CD8-positive, alpha-beta memory T cell (primary cell): ENCODE measurements around the gene HMGXB3. TPM values are rescaled to one million over a fixed set of nuclear protein-coding genes. Genes with fewer than 3 reads are reported as not detected.

Experiments used
- CTCF ChIA-PET: fragments of 350-600 bp; sonication (Branson Sonifier 250); formaldehyde crosslinking; loops from one replicate; lab custom pipeline; 2021; ENCODE audit warnings: antibody characterized with exemption; lab: Charles Lee
- POLR2A ChIA-PET: fragments of 350-600 bp; sonication (Branson Sonifier 250); formaldehyde crosslinking; loops from one replicate; lab custom pipeline; 2021; ENCODE audit warnings: antibody characterized with exemption; lab: Charles Lee
- DNase-seq, 5 donors: peaks; one replicate each; pipeline versions ENCODE4 v3.0.0 to v3.0.0-alpha.2; 2020 to 2022; ENCODE audit warnings: mixed read lengths in 1 of 5
- H3K27ac ChIP-seq: one replicate; pipeline ENCODE4 v1.7.0; 2013; ENCODE audit warnings: low read depth, mild to moderate bottlenecking, low read length, moderate library complexity
- H3K27me3 ChIP-seq: 2 replicates; pipeline ENCODE4 v1.7.0; 2013; ENCODE audit warnings: low read length, mild to moderate bottlenecking; ENCODE audit not compliant: insufficient read depth, poor library complexity, severe bottlenecking
- H3K36me3 ChIP-seq: 2 replicates; pipeline ENCODE4 v1.7.0; 2013; ENCODE audit warnings: mild to moderate bottlenecking, low read length, moderate library complexity; ENCODE audit not compliant: insufficient read depth
- H3K4me1 ChIP-seq: 2 replicates; pipeline ENCODE4 v1.7.0; 2013; ENCODE audit warnings: mild to moderate bottlenecking, low read length, moderate library complexity; ENCODE audit not compliant: insufficient read depth
- H3K4me3 ChIP-seq: 2 replicates; pipeline ENCODE4 v1.7.0; 2013; ENCODE audit warnings: mild to moderate bottlenecking, low read length
- H3K9me3 ChIP-seq: 2 replicates; pipeline ENCODE4 v1.7.0; 2013; ENCODE audit warnings: mild to moderate bottlenecking, low read length
- H3K27ac Mint-ChIP-seq, 8 donors: one replicate each; pipeline ENCODE4 v1.8.0; 2020 to 2021; ENCODE audit warnings: mixed read lengths in 8 of 8, mild to moderate bottlenecking in 6 of 8, inconsistent platforms in 3 of 8, moderate library complexity in 3 of 8
- H3K27me3 Mint-ChIP-seq, 2 donors: one replicate each; pipeline ENCODE4 v1.8.0; 2020 to 2021; ENCODE audit warnings: mixed read lengths in 2 of 2, mild to moderate bottlenecking in 1 of 2, moderate library complexity in 1 of 2
- H3K36me3 Mint-ChIP-seq, 3 donors: one replicate each; pipeline ENCODE4 v1.8.0; 2020 to 2021; ENCODE audit warnings: mixed read lengths in 3 of 3, inconsistent platforms in 1 of 3, mild to moderate bottlenecking in 1 of 3
- H3K4me1 Mint-ChIP-seq, 3 donors: one replicate each; pipeline ENCODE4 v1.8.0; 2020 to 2021; ENCODE audit warnings: mixed read lengths in 3 of 3, inconsistent platforms in 1 of 3, mild to moderate bottlenecking in 1 of 3
- H3K4me3 Mint-ChIP-seq, 7 donors: one replicate each; pipeline ENCODE4 v1.8.0; 2020 to 2021; ENCODE audit warnings: mixed read lengths in 7 of 7, mild to moderate bottlenecking in 6 of 7, moderate library complexity in 4 of 7, inconsistent platforms in 2 of 7
- H3K9me3 Mint-ChIP-seq, 5 donors: one replicate each; pipeline ENCODE4 v1.8.0; 2020 to 2022; ENCODE audit warnings: mixed read lengths in 5 of 5, mild to moderate bottlenecking in 3 of 5, moderate library complexity in 2 of 5, inconsistent platforms in 1 of 5
- polyA plus RNA-seq: library from polyadenylated mRNA; unstranded; fragments of 300-500 nt; fragmentation: Illumina TruSeq; gene quantifications from one replicate; pipeline ENCODE4 v1.2.3, GENCODE V29; 2021
- total RNA-seq, 2 experiments: library from RNA; stranded (reverse); gene quantifications; one replicate each; pipeline ENCODE4 v1.2.3, GENCODE V29; 2021

Gene HMGXB3
- total and polyA plus RNA-seq, 3 experiments from 2014 or later, result 15.3 to 40.7 (median 36.8) TPM

DNA sequence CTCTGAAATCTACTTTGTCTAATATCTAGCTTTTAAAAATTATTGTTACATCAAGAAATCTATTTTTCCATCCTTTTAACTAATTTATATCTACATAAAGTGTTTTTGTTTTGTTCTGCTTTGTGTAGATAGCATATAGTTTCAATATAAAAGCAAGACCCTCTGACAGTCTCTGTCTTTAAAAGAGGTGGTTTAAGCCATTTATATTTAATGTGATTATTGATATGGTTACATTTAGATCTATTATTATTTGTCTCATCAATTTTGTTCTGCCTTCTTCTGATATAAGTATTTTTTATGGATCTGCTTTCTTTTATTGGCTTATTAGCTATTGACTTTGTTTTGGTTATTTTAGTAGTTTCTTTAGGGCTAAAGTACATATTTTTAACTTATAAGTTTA, 16.0 kb downstream of the HMGXB3 start:
- ChIA-PET POLR2A (no interaction called here), CTCF (interaction anchor here (0.7 kb wide), 1 partner anchor 199 kb away, joined by 4 read pairs; no protein-coding TSS in a partner anchor)
- H3K9me3 ChIP-seq, result no peaks in the 10 kb centered on the region
- H3K4me1 Mint-ChIP-seq, result peaks cover 0 to 6% (median 6%) of the 10 kb centered on the region in 3 donors
- H3K27ac Mint-ChIP-seq, result no peak overlapping the region
- H3K4me3 Mint-ChIP-seq, result no peak overlapping the region
- no peak overlapping the region for H3K27ac ChIP-seq
- H3K36me3 ChIP-seq, result peaks cover 78% of the 10 kb centered on the region
- peaks cover 52 to 96% (median 61%) of the 10 kb centered on the region in 3 donors for H3K36me3 Mint-ChIP-seq
- no peak overlapping the region for H3K4me3 ChIP-seq
- H3K27me3 ChIP-seq, result no peaks in the 10 kb centered on the region
- no peak for DNase-seq
- H3K27me3 Mint-ChIP-seq, result no peaks in the 10 kb centered on the region
- H3K4me1 ChIP-seq, result no peaks in the 10 kb centered on the region
- H3K9me3 Mint-ChIP-seq, result peaks cover 0 to 8% (median 4%) of the 10 kb centered on the region in 5 donors

DNA sequence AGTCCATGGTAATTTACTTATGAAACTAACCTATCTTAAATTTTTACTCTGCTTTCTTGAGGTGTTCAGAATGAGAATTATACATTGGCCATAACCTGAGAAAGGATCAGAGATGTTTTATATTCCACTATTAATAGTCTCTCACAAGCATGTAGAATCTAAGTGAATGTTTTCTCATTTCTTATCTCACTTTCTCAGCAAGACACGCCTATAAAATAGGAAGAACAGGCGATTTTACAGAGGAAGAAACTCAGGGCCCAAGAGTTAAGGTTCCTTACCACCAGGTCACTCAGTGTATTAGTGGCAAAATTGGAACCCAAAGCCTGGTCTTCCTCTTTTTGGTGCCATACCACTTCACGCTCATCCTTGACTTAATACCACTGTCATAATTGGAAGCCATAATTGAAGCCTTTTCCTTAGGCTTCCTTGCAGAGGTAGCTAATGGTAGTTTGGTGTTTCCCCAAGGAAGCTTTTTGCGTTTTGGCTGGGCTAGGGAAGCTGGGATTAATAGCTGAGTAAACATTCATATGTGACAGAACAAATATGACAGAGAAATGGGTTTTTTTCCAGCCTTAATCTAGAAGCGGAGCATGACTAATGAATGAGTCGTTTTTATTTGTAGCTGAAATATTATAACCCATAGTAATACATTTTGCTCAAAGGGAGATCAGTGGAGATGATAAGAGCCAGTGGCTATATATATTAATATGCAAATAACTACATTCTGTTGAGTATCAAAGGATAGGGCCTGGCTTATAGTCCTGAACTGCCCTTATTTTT, 16.9 kb downstream of the HMGXB3 start:
- POLR2A ChIA-PET, result no interaction called here

DNA sequence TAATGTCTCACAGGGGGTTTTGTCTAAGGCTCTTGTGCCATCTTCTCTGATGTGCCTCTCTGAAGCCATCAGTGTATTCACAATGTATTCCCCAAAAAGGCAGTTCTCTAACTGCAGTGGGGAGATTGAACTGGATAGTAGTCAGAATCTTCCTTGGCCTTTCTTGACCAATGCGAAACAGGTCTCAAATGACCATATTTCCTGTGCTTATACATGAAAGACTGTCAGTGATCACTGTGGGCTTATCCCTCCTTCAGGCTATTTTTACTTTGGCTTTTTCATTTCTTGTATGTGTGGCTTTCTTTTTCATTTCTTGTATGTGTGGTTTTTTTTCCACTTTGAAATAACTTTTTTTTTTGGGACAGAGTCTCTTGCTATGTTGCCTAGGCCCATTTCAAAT, 19.7 kb downstream of the HMGXB3 start:
- H3K27me3 ChIP-seq, result no peaks in the 10 kb centered on the region
- H3K27ac Mint-ChIP-seq, result peak overlapping the region in 1 of 8 donors; percentile 39
- H3K4me3 ChIP-seq, result no peak overlapping the region
- ChIA-PET POLR2A (interaction anchor here (0.7 kb wide), 1 partner anchor 201 kb away, joined by 3 read pairs; no protein-coding TSS in a partner anchor), CTCF (interaction anchor here (0.6 kb wide), 1 partner anchor 191 kb away, joined by 3 read pairs; no protein-coding TSS in a partner anchor)
- no peaks in the 10 kb centered on the region for H3K9me3 ChIP-seq
- no peak overlapping the region for H3K4me3 Mint-ChIP-seq
- no peak overlapping the region for H3K27ac ChIP-seq
- DNase-seq, result no peak
- peaks cover 37 to 95% (median 43%) of the 10 kb centered on the region in 3 donors for H3K36me3 Mint-ChIP-seq
- peaks cover 65% of the 10 kb centered on the region for H3K36me3 ChIP-seq
- no peaks in the 10 kb centered on the region for H3K4me1 ChIP-seq
- no peaks in the 10 kb centered on the region for H3K27me3 Mint-ChIP-seq
- peaks cover 0 to 7% (median 4%) of the 10 kb centered on the region in 5 donors for H3K9me3 Mint-ChIP-seq
- H3K4me1 Mint-ChIP-seq, result peaks cover 0 to 3% (median 0%) of the 10 kb centered on the region in 3 donors

More for the DNA sequence above, 16.9 kb downstream of the HMGXB3 start:
- Histone ChIP-seq H3K4me1 (no peaks in the 10 kb centered on the region), H3K27me3 (no peaks in the 10 kb centered on the region), H3K27ac (no peak overlapping the region), H3K36me3 (peaks cover 73% of the 10 kb centered on the region), H3K4me3 (no peak overlapping the region), H3K9me3 (no peaks in the 10 kb centered on the region)
- H3K36me3 Mint-ChIP-seq, result peaks cover 54 to 97% (median 62%) of the 10 kb centered on the region in 3 donors
- peaks cover 0 to 4% (median 1%) of the 10 kb centered on the region in 3 donors for H3K4me1 Mint-ChIP-seq
- H3K4me3 Mint-ChIP-seq, result no peak overlapping the region
- peaks cover 0 to 8% (median 4%) of the 10 kb centered on the region in 5 donors for H3K9me3 Mint-ChIP-seq
- no peak for DNase-seq
- H3K27ac Mint-ChIP-seq, result peak overlapping the region in 1 of 8 donors; percentile 19
- CTCF ChIA-PET, result no interaction called here
- H3K27me3 Mint-ChIP-seq, result no peaks in the 10 kb centered on the region

DNA sequence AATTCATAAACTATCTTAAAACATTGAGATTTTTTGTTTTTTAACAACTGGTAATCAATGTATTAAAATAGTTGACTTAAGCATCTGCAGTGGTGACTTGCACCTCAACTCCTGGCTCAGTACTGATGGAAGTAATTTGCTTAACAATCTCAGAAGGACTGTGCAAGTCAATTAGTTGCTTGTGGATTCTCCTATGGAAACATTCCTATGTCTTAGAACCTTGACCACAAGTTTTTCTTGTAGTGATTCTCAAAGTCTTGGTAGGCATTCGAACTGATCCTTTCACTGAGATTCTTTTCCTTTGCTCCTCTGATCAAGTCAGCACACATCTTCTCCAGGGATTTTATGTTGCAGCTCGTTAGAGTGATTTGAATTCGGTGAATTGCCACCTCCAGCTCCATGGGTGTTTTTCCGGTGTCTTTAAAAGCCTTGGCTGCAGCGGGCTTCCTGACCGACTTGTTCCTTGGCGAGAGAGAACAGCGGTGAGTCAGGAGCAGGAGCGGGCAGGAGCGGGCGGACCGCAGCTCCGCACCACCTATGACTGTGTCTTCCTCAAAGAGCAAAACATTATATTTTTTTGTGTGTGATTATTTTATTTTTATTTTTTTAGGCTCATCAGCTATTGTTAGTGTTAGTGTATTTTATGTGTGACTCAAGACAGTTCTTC, 21.1 kb downstream of the HMGXB3 start:
- H3K27me3 Mint-ChIP-seq, result no peaks in the 10 kb centered on the region
- H3K4me1 Mint-ChIP-seq, result peaks cover 0 to 3% (median 0%) of the 10 kb centered on the region in 3 donors
- H3K36me3 Mint-ChIP-seq, result peaks cover 25 to 95% (median 33%) of the 10 kb centered on the region in 3 donors

DNA sequence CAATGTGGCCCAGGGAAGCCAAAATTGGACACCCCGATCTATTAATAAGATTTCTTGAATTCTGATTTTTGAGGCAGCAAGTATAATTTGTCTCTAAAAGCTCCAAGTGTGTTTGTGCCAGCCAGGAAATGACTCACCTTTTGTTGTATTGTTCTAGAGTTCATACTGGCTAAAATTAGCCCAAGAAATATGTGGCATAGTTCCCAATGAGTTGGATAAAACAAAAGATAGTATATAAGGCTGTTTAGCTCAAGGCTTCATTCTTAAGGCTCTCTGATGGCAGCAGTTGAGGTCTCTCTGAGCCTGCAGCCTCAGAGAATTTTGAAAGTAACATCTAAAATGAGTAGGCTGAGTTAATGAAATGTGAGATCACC, 21.6 kb downstream of the HMGXB3 start:
- Mint-ChIP-seq H3K27me3 (no peaks in the 10 kb centered on the region), H3K36me3 (peaks cover 23 to 94% (median 36%) of the 10 kb centered on the region in 3 donors), H3K4me3 (no peak overlapping the region)

More for the DNA sequence above, 21.1 kb downstream of the HMGXB3 start:
- peak overlapping the region in 1 of 7 donors; percentile 27 for H3K4me3 Mint-ChIP-seq
- ChIA-PET POLR2A (interaction anchor here (0.5 kb wide), 1 partner anchor 456 kb away, joined by 3 read pairs; no protein-coding TSS in a partner anchor), CTCF (interaction anchor here (0.8 to 1.8 kb wide), 2 partner anchors 11 to 12 kb away, joined by 3 to 4 read pairs; no protein-coding TSS in a partner anchor)
- peaks cover 60% of the 10 kb centered on the region for H3K36me3 ChIP-seq
- H3K27ac ChIP-seq, result no peak overlapping the region
- no peaks in the 10 kb centered on the region for H3K9me3 ChIP-seq
- H3K4me1 ChIP-seq, result no peaks in the 10 kb centered on the region
- H3K27me3 ChIP-seq, result no peaks in the 10 kb centered on the region
- H3K9me3 Mint-ChIP-seq, result peaks cover 0 to 2% (median 1%) of the 10 kb centered on the region in 5 donors
- H3K27ac Mint-ChIP-seq, result no peak overlapping the region
- no peak for DNase-seq
- no peak overlapping the region for H3K4me3 ChIP-seq

DNA sequence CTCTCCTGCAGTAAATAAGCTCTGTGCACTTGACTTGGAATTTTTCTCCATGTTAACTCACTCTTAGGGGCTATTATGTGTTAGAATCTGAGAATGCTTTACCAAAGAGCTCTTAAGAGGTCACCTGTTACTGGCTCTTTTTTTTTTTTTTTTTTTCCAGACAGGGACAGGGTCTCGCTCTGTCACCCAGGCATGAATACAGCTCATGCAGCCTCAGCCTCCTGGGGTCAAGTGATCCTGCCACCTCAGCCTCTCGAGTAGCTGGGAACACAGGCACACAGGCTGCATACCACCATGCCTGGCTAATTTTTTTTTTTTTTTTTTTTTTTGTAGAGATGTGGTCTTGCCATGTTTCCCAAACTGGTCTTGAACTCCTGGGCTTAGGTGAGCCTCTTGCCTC, 22.1 kb downstream of the HMGXB3 start:
- Histone ChIP-seq H3K36me3 (peaks cover 58% of the 10 kb centered on the region), H3K4me1 (no peaks in the 10 kb centered on the region), H3K27me3 (no peaks in the 10 kb centered on the region), H3K27ac (no peak overlapping the region), H3K4me3 (no peak overlapping the region), H3K9me3 (no peaks in the 10 kb centered on the region)
- no peak for DNase-seq
- Mint-ChIP-seq H3K4me1 (peaks cover 0 to 3% (median 0%) of the 10 kb centered on the region in 3 donors), H3K36me3 (peaks cover 22 to 93% (median 36%) of the 10 kb centered on the region in 3 donors), H3K27ac (no peak overlapping the region), H3K27me3 (no peaks in the 10 kb centered on the region), H3K9me3 (no peaks in the 10 kb centered on the region), H3K4me3 (no peak overlapping the region)
- CTCF ChIA-PET, result interaction anchor here (1.8 kb wide), 1 partner anchor 12 kb away, joined by 4 read pairs; no protein-coding TSS in a partner anchor
- POLR2A ChIA-PET, result no interaction called here

More for the DNA sequence above, 21.6 kb downstream of the HMGXB3 start:
- H3K27ac ChIP-seq, result no peak overlapping the region
- no peaks in the 10 kb centered on the region for H3K9me3 ChIP-seq
- H3K27ac Mint-ChIP-seq, result peak overlapping the region in 1 of 8 donors; percentile 12
- no peaks in the 10 kb centered on the region for H3K4me1 ChIP-seq
- no peak overlapping the region for H3K4me3 ChIP-seq
- ChIA-PET POLR2A (no interaction called here), CTCF (interaction anchor here (1.8 kb wide), 1 partner anchor 11 kb away, joined by 4 read pairs; no protein-coding TSS in a partner anchor)
- H3K9me3 Mint-ChIP-seq, result no peaks in the 10 kb centered on the region
- no peak for DNase-seq
- peaks cover 58% of the 10 kb centered on the region for H3K36me3 ChIP-seq
- no peaks in the 10 kb centered on the region for H3K27me3 ChIP-seq
- H3K4me1 Mint-ChIP-seq, result peaks cover 0 to 3% (median 0%) of the 10 kb centered on the region in 3 donors

DNA sequence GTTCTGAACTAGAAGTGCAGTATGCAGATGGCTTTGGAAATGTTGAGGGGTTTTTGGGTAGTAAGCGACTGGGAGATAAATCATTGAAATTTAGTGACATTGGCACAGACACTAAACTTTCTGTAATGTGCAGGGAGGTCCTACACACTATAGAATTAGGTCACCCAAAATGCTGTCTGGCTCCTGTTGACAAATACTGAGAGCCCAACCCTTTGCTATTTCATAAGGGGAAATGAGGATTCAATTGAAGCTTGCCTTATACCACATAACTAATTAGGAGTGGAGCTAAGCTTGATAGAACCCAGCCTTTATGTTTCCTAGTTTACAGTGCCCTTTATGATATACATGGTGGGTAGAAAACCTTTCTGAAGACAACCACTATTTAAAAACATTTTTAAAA, 22.6 kb downstream of the HMGXB3 start:
- Histone ChIP-seq H3K27me3 (no peaks in the 10 kb centered on the region), H3K27ac (no peak overlapping the region), H3K4me3 (no peak overlapping the region), H3K4me1 (no peaks in the 10 kb centered on the region), H3K9me3 (no peaks in the 10 kb centered on the region), H3K36me3 (peaks cover 53% of the 10 kb centered on the region)
- H3K9me3 Mint-ChIP-seq, result no peaks in the 10 kb centered on the region
- CTCF ChIA-PET, result interaction anchor here (1.8 kb wide), 1 partner anchor 12 kb away, joined by 4 read pairs; no protein-coding TSS in a partner anchor
- H3K27me3 Mint-ChIP-seq, result no peaks in the 10 kb centered on the region
- H3K4me3 Mint-ChIP-seq, result no peak overlapping the region
- DNase-seq, result no peak
- no peak overlapping the region for H3K27ac Mint-ChIP-seq
- peaks cover 26 to 93% (median 39%) of the 10 kb centered on the region in 3 donors for H3K36me3 Mint-ChIP-seq
- POLR2A ChIA-PET, result no interaction called here
- H3K4me1 Mint-ChIP-seq, result peaks cover 0 to 3% (median 0%) of the 10 kb centered on the region in 3 donors
